Measurements from ENCODE around the gene SCGB1C2. TPM values are rescaled to one million over a fixed set of nuclear protein-coding genes. Genes with fewer than 3 reads are reported as not detected.
"Not testable (repeated sequence)": the region's sequence is repeated elsewhere in the genome, so short reads cannot be mapped to it uniquely, and the experiment has no call there.

Gene SCGB1C2
- total RNA-seq, result not detected in 2 replicates

DNA sequence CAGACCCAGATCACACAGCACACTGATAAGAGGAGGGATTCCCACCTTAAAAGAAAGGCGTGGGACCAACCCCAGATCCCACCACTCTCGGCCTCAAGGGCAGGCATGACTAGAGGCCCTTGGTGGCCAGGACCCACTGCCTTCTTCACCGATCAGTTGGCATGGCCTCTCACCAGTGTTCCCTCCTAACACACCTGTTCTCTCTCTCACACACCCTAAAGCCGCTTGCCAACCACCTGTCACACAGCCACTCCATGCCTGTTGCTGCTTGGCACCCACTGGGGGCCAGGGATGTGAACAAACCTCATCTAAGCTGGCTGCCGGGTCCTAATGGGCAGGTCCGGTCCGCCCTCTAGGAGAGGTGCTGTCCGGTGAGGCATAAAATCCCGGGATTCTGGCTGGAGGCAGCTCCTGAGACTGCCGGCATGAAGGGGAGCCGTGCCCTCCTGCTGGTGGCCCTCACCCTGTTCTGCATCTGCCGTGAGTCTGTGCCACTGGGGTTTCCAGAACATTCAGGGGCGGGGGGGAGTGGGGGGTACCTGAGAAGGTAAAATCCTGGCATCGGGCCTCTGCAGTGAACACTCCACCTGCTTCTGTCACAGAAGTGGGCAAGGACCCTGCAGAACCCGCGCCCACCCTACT is at the start of gene SCGB1C2:
SCGB1C2 (plus strand) TSS at position 404 of the 642 bp plus-strand sequence; CDS start at position 426, 22 bp downstream.
- not testable (repeated sequence) for DNase-seq (ENCODE audit: low read depth); H3K4me3 ChIP-seq (ENCODE audit: low read depth, low read length)

DNA sequence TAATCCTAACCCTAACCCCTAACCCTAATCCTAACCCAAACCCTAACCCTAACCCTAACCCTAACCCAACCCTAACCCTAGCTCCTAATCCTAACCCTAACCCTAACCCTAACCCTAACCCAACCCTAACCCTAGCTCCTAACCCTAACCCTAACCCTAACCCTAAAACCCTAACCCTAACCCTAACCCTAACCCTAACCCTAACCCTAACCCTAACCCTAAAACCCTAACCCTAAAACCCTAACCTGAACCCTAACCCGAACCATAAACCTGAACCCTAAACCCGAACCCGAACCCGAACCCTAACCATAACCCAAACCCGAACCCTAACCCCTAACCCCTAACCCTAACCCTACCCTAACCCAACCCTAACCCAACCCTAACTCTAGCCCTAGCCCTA is 24.3 kb upstream of the SCGB1C2 start:
- peak; percentile 41 for DNase-seq (ENCODE audit: low read depth)
- H3K4me3 ChIP-seq (ENCODE audit: low read depth, low read length), result peak overlapping the region; percentile 30

DNA sequence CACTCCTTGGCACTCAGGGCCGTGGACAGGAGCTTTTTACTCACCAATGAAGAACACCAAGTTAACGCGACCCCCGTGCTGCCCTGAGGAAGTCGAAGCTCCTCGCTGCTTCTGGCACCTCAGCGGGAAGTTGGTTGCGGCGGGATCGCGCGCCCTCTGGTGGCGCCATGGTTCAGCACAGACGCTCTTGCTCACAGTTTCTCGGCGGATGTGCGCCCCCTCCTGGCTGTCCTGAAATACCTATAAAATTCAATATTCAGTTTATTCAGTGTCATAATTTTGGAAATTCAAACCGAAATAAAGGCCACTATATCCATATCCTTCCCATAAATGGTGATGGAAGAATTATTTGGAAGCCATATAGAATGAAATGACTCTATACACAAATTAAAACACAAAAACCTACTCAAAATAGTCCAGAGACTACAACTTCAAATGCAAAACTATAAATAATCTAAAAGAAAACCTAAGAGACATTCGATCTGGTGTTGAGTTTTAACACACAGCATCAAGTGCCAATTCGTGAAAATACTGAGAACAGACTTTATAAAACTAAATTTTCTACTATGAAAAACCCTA is 18.9 kb upstream of the SCGB1C2 start:
- peak; percentile 48 for DNase-seq (ENCODE audit: low read depth)
- H3K4me3 ChIP-seq (ENCODE audit: low read depth, low read length), result not testable (repeated sequence)
- TF ChIP-seq, protein P1, sequence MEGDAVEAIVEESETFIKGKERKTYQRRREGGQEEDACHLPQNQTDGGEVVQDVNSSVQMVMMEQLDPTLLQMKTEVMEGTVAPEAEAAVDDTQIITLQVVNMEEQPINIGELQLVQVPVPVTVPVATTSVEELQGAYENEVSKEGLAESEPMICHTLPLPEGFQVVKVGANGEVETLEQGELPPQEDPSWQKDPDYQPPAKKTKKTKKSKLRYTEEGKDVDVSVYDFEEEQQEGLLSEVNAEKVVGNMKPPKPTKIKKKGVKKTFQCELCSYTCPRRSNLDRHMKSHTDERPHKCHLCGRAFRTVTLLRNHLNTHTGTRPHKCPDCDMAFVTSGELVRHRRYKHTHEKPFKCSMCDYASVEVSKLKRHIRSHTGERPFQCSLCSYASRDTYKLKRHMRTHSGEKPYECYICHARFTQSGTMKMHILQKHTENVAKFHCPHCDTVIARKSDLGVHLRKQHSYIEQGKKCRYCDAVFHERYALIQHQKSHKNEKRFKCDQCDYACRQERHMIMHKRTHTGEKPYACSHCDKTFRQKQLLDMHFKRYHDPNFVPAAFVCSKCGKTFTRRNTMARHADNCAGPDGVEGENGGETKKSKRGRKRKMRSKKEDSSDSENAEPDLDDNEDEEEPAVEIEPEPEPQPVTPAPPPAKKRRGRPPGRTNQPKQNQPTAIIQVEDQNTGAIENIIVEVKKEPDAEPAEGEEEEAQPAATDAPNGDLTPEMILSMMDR (IDR thresholded peaks at IDR 0.05; ENCODE audit: insufficient read depth, low read depth, low read length), result peak; percentile 62

DNA sequence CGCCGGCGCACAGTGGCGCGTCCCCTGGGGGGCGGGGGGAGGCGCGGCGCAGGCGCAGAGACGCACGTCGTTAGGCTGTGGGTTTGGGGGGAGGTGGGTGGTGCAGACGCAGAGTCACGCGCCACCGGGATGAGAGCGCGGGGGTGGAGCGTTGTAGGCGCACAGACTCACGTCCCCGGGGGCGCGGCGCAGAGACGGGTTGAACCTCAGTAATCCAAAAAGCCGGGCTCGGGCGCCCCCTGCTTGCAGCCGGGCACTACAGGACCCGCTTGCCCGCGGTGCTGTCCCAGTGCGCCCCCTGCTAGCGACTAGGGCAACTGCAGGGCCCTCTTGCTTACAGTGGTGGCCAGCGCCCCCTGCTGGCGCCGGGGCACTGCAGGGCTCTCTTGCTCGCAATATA is 3.4 kb upstream of the SCGB1C2 start:
- H3K4me3 ChIP-seq (ENCODE audit: low read depth, low read length), result not testable (repeated sequence)
- TF ChIP-seq, protein P1 (IDR thresholded peaks at IDR 0.05; ENCODE audit: insufficient read depth, low read depth, low read length), result peak; percentile 11

GRCh38 chr17:134332-134785 is 3.0 kb upstream of the SCGB1C2 start:
- not testable (repeated sequence) for DNase-seq (ENCODE audit: low read depth); H3K4me3 ChIP-seq (ENCODE audit: low read depth, low read length)
- TF ChIP-seq, protein P1 (IDR thresholded peaks at IDR 0.05; ENCODE audit: insufficient read depth, low read depth, low read length), result peak; percentile 13

More for the DNA sequence above, 3.4 kb upstream of the SCGB1C2 start:
- peak; percentile 83 for DNase-seq (ENCODE audit: low read depth)

- not testable (repeated sequence) for DNase-seq (ENCODE audit: low read depth); H3K4me3 ChIP-seq (ENCODE audit: low read depth, low read length)
Observed at GRCh38 chr17:135022-135421, 2.3 kb upstream of the SCGB1C2 start.

DNA sequence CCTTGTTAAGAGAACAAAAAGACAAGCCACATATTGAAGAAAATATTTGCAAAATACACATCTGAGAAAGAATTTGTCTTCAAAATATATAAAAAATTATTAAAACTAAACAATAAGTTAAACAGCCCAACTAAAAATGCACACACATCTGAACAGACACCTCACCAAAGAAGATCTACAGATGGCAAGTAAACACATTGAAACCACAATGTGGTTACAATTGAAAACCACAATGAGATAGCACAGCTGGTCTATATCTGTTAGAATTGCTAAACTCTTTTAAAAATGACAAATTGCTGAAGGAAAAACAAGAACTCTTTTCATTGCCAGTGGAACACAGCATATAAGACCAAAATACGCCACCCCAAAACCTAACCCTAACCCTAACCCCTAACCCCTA is 1.5 kb upstream of the SCGB1C2 start:
- DNase-seq (ENCODE audit: low read depth); H3K4me3 ChIP-seq (ENCODE audit: low read depth, low read length): not testable (repeated sequence)

GRCh38 chr17:136531-136930 is 838 bp upstream of the SCGB1C2 start:
- TF ChIP-seq, protein P1 (IDR thresholded peaks at IDR 0.05; ENCODE audit: insufficient read depth, low read depth, low read length), result peak; percentile 28
- not testable (repeated sequence) for H3K4me3 ChIP-seq (ENCODE audit: low read depth, low read length); DNase-seq (ENCODE audit: low read depth)

GRCh38 chr17:139401-140205 is 2.2 kb downstream of the SCGB1C2 start:
- not testable (repeated sequence) for DNase-seq (ENCODE audit: low read depth)

More at GRCh38 chr17:139401-140205, 2.2 kb downstream of the SCGB1C2 start:
- not testable (repeated sequence) for H3K4me3 ChIP-seq (ENCODE audit: low read depth, low read length)

All from fibroblast of villous mesenchyme (primary cell).